ENCODE data around the gene ZCCHC7. TPM values are rescaled to one million over a fixed set of nuclear protein-coding genes. Genes with fewer than 3 reads are reported as not detected.

The ZCCHC7 gene
- total and polyA plus RNA-seq, 9 of the 15 experiments (the other 6 are each of a cell fraction or from before 2014, with no cell fraction given): 34.1 to 68.9 (median 48.8) TPM

DNA sequence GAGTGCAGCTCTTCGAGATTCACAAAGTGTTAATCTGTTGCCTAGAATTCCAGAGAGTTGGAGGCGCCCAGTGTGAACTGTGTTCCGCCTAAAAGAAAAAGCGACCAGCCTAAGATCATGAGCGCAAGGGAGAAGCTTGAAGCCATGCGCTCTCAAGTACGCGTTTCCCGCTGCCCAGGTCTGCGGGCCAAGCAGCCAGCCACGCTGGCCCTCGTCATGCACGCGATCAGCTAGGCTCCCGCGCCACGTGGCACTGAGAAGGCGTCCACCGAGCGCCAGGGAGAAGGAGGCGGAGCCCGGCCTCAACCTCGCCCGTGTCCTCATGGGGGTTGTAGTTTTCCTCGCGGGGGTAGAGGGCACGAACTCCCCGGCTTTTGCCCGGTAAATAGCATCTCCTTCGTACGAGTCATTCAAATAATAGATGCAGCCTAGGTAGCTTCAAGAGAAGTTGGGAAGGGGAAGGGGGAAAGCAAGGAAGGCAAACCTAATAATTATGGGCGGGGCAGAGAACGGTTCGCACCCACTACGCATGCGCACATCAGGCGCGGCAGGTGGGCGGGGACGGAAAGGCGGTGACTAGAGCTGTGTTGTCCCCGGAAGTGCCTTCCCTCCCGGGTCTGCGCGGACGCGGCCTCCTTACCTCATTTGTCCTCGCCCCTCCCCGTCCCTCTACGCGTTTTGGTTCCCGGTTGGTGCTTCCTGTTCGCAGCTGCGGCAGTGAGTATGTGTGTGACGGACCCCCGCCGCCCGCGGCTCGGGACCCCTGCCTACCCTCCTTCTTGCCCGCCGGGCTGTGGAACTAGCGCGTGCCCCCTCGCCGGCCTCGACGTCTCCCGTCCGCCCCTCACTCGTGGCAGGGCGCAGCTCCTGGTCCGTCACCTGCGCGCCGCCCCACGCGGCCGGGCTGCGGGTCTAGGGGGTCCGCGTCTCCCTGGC is at the start of gene ZCCHC7 (continued):
- TF ChIP-seq CREB5 (CRISPR knock-in tag; IDR thresholded peaks at IDR 0.05) (no peak), NR2C2 (CRISPR knock-in tag; IDR thresholded peaks at IDR 0.05) (peak; percentile 94), NR2C2 (tag; IDR thresholded peaks at IDR 0.05) (peak; percentile 98), CREM (IDR thresholded peaks at IDR 0.05; ENCODE audit: low read depth) (peak; percentile 95), CAMTA2 (CRISPR knock-in tag; conservative IDR thresholded peaks at IDR 0.05) (no peak), SIX5 (IDR thresholded peaks at IDR 0.05; ENCODE audit: borderline replicate concordance in 1 of 2, insufficient read depth in 1 of 2, low read depth in 1 of 2, low read length in 2 of 2) (peak; percentile 65 to 81; a peak in 3 of 4 replicates), SMARCE1 (IDR thresholded peaks at IDR 0.05) (no peak), BCL6 (CRISPR knock-in tag; IDR thresholded peaks at IDR 0.05) (no peak), MAX (CRISPR knock-in tag; IDR thresholded peaks at IDR 0.05) (peak; percentile 100), ZBTB2 (IDR thresholded peaks at IDR 0.05) (peak; percentile 98), FOXK2 (conservative IDR thresholded peaks at IDR 0.05 in 1 of 2, IDR thresholded peaks at IDR 0.05 in 1 of 2; ENCODE audit: low read depth in 2 of 2) (peak; percentile 97 to 98), THRAP3 (IDR thresholded peaks at IDR 0.05; ENCODE audit: borderline replicate concordance) (no peak), HNRNPL (IDR thresholded peaks at IDR 0.05; ENCODE audit: low read depth, low read length) (peak; percentile 75; the same call in 1 of the 2 replicates), BRD4 (IDR thresholded peaks at IDR 0.05) (peak; percentile 96), RHOXF2B (CRISPR knock-in tag; conservative IDR thresholded peaks at IDR 0.05) (no peak), GABPB2 (CRISPR knock-in tag; conservative IDR thresholded peaks at IDR 0.05) (no peak), YY1 (IDR thresholded peaks at IDR 0.05; ENCODE audit: borderline replicate concordance in 1 of 3, control insufficient read depth in 1 of 3, extremely low read depth in 1 of 3, insufficient read depth in 3 of 3, insufficient read length in 1 of 3, insufficient replicate concordance in 2 of 3, low read depth in 1 of 3, low read length in 2 of 3) (peak in 2 of 3 experiments; percentile 33 to 47), BRCA1 (IDR thresholded peaks at IDR 0.05) (no peak), BRCA1 (CRISPR knock-in tag; IDR thresholded peaks at IDR 0.05) (peak; percentile 99), ZNF253 (CRISPR knock-in tag; conservative IDR thresholded peaks at IDR 0.05) (no peak), EGR1 (conservative IDR thresholded peaks at IDR 0.05) (peak; percentile 69)
- TF ChIP-seq, protein P1, sequence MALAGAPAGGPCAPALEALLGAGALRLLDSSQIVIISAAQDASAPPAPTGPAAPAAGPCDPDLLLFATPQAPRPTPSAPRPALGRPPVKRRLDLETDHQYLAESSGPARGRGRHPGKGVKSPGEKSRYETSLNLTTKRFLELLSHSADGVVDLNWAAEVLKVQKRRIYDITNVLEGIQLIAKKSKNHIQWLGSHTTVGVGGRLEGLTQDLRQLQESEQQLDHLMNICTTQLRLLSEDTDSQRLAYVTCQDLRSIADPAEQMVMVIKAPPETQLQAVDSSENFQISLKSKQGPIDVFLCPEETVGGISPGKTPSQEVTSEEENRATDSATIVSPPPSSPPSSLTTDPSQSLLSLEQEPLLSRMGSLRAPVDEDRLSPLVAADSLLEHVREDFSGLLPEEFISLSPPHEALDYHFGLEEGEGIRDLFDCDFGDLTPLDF (CRISPR knock-in tag; IDR thresholded peaks at IDR 0.05): peak; percentile 98
